Measurements from ENCODE around the gene LYSMD2.

DNA sequence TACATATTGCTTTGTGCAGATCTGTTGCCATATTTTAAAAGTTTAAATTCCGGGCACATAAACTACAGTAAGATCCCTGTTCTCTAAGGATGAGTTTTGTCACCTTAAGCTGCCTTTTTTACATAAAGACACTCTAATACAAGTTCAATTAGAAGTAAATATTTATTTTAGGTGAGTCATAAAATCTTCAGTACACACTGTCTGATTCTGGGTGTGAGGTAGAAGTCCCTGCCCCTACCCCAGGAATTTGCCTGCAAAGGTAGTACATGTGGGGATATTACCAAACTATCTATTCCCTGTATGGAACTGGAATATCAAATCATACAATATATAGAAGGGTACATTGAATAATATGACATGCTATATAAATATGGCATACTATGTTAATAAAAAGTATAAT is 49.9 kb downstream of the LYSMD2 start:
- no peak for TF ChIP-seq EZH2 (IDR thresholded peaks at IDR 0.05; ENCODE audit: insufficient read depth, poor library complexity, severe bottlenecking)
- TF ChIP-seq EZH2phosphoT487 (IDR thresholded peaks at IDR 0.05; ENCODE audit: insufficient read depth, low read depth): no peak
